NCI-H526 treated with DMSO at 0.1 percent for 48 hours (cell line): ENCODE results near the gene OR9K2.
"Not testable (repeated sequence)": the region's sequence is repeated elsewhere in the genome, so short reads cannot be mapped to it uniquely, and the experiment has no call there.

ENCODE experiments used
- DNase-seq: peaks from one replicate; lab custom pipeline; 2025; lab: John Stamatoyannopoulos, UW

The OR9K2 gene

DNA sequence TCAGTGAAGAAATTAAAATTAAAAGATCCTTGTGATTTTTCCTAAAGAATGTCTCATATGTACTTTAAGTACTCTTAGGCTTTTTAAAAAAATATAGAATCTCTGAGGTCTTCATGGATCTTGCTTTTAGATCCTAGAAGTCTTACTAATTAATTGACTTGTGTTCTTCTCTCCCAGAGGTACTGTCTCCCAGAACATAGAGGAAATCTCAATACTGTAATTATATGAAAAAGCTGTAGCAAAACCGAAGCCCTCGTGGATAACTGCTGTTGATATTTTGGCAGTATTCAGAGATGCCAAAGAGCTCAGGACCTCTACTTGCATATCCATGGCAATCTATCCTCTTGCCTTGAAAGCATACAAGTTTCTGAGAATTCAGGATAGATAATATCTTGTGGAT lies at the start of gene OR9K2:
Gene OR9K2 (plus strand): TSS at position 301 of the 400 bp plus-strand sequence. CDS start 3,429 bp downstream, outside the sequence.
- no peak for DNase-seq

GRCh38 chr12:55092579-55092978 lies 33.6 kb upstream of the OR9K2 start:
- DNase-seq = no peak

- DNase-seq = no peak
Measured at GRCh38 chr12:55112378-55112875, 13.8 kb upstream of the OR9K2 start.

- no peak for DNase-seq
Measured at GRCh38 chr12:55116152-55116551, 10.1 kb upstream of the OR9K2 start.

DNA sequence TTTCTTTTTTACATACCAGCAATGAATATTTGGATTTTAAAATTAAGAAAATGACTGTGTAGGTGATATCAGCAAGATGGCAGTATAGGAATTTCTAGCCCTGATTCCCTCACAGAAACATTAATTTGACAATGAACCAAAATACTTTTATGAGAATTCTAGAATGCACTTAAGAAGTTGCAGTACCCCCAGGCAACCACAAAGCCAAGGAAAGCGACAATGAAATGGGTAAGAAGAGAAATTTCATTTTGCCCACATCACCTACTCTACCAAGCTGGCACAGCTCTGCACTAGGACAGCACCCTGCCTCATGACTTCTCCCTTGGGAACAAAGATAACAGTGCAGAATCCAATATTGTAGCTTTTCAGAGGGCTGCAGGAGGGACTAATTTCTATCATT lies 6.6 kb downstream of the OR9K2 start:
- no peak for DNase-seq

DNA sequence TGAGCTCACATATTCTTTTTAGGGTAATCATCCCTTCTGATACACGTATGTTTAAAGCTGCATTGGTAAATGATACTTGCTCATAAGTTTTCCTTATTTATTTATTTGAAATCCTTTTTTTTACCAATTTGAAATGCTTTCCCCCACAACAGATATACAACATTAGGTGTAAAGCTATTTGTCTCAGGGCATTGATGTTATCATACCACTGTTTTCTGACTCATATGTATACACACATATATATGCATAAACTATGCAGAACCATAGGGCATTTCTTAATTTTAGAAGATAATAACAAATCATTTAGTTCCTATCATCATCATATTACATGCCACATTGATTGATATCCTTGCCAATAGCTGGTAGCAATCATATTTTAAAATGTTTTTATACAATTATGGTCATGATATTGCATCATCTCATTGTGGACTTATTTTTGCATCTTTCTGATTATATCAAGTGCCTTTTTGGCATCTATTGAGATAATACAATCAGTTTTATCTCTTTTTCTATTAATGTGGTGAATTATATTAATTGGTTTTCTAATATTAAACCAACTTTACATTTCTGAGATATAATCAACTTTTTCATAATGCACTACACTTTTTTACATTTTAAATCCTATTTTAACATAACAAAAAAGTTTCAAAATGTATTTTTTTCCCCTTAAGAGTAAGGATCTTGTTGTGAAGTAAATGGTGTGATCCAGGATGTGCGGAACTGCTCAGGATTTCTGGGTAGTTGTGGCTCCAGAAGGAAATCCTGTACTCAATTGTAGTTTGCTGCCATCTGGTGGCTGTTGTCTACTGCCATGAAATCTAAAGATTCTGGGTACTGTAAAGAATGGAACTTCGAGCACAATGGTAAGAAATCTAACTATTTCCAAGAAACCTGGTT lies 16.7 kb downstream of the OR9K2 start:
- DNase-seq = peak; percentile 21

DNA sequence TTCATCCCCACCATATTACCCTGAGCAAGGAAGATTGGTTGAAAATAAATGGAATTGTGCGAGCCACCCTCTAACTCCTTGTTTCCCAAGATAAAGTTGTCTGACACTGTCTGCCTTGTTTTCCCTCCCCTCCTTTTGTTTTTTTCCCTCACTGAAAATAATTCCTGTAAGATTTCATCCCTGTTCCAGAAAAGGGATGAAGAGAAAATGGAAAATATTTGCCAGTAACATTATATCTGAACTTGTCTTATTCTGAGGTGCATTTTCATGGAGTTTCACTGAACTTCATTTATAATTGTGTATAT lies 17.3 kb downstream of the OR9K2 start:
- no peak for DNase-seq

DNA sequence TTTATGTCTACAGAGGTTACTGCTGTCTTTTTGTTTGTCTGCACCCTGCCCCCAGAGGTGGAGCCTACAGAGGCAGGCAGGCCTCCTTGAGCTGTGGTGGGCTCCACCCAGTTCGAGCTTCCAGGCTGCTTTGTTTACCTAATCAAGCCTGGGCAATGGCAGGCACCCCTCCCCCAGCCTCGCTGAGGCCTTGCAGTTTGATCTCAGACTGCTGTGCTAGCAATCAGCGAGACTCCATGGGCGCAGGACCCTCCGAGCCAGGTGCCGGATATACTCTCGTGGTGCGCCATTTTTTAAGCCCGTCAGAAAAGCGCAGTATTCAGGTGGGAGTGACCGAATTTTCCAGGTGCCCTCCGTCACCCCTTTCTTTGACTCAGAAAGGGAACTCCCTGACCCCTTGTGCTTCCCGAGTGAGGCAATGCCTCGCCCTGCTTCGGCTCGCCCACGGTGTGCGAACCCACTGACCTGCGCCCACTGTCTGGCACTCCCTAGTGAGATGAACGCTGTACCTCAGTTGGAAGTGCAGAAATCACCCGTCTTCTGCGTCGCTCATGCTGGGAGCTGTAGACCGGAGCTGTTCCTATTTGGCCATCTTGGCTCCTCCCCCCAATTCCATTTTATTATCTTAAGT lies 40.9 kb downstream of the OR9K2 start:
- not testable (repeated sequence) for DNase-seq

GRCh38 chr12:55171445-55171844 lies 45.2 kb downstream of the OR9K2 start:
- no peak for DNase-seq

DNA sequence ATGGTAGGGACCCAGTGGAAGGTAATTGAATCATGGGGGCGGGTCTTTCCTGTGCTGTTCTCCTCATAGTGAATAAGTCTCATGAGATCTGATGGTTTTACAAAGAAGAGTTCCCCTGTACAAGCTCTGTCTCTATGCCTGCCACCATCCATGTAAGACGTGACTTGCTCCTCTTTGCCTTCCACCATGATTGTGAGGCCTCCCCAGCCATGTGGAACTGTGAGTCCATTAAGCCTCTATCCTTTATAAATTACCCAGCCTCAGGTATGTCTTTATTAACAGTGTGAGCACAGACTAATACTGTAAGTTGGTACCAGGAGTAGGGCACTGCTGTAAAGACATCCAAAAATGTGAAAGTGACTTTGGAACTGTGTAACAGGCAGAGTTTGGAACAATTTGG lies 45.6 kb downstream of the OR9K2 start:
- not testable (repeated sequence) for DNase-seq

DNA sequence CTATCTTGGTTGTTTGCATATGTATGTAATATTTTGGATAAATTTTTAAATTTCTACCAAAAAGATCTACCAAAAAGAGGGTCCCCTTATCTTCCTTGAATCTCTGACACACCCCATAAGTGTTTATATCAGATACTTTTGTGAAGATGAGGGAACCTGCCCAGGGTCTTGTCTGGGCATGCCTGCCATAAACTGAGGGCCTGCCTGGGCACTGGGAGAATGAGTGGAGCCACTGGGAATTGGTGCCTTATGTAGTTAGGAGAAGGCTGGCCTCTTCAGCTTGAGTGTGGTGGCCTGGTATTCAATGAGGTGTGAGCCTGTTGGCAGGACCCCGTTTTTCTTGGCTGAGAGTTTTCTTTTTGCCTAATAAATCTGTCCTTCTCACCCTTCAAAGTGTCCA lies 46.5 kb downstream of the OR9K2 start:
- no peak for DNase-seq

DNA sequence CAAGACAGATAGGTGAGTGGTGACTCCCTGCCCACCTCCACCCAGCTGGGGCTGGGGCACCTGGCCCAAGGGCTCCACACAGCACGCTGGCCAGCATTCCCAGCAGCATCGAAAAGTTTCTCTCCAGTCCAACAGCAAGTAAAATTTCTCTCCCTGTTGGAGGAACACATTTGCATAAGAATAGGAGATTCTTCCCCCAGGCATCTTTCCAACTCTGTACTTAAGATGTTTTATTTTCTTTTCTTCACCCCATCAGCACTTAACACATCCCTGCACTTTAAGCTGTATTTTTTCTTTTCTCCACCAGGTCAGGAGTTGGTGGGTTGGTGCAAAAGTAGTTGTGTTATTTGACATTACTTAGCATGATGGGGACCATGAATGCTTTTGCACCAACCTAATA lies 47.2 kb downstream of the OR9K2 start:
- no peak for DNase-seq
